HepG2 (cell line): ENCODE data around the gene RBP4.

Source experiments
- ATF2 ChIP-seq: sonication (generic); formaldehyde crosslinking; IDR thresholded peaks from 2 replicates; pipeline ENCODE4 v1.4.0; 2020; ENCODE audit warnings: missing genetic modification reagents
- JUND ChIP-seq: sonication (generic); formaldehyde crosslinking; IDR thresholded peaks from 2 replicates; pipeline ENCODE4 v1.8.0; 2022; ENCODE audit warnings: mild to moderate bottlenecking, missing genetic modification reagents
- KAT7 ChIP-seq: IDR thresholded peaks from 2 replicates; pipeline ENCODE4 v1.6.1; 2018; ENCODE audit warnings: borderline replicate concordance, missing compliant biosample characterization
- MAZ ChIP-seq, 2 experiments: sonication (generic) in 1 of 2; formaldehyde crosslinking in 1 of 2; IDR thresholded peaks; 2 replicates each; pipeline versions ENCODE4 v1.5.0 to v1.6.1; 2012 to 2020; ENCODE audit warnings: low read depth in 2 of 2, mild to moderate bottlenecking in 2 of 2, borderline replicate concordance in 1 of 2, improper control_type of control experiment in 1 of 2, low read length in 1 of 2, missing genetic modification reagents in 1 of 2, moderate library complexity in 1 of 2
- NFIC ChIP-seq: IDR thresholded peaks from 2 replicates; pipeline ENCODE4 v1.6.1; 2012; ENCODE audit warnings: mild to moderate bottlenecking, low read length, inconsistent platforms
- POLR2A ChIP-seq, 2 experiments: IDR thresholded peaks; 2 replicates each; pipeline ENCODE4 v1.6.1; 2011; ENCODE audit warnings: low read depth in 2 of 2, low read length in 2 of 2, mild to moderate bottlenecking in 1 of 2, moderate library complexity in 1 of 2; ENCODE audit not compliant: insufficient read depth in 1 of 2
- REPIN1 ChIP-seq: sonication (generic); formaldehyde crosslinking; IDR thresholded peaks from 2 replicates; pipeline ENCODE4 v1.8.0; 2022; ENCODE audit warnings: missing genetic modification reagents, low read depth, mild to moderate bottlenecking, borderline replicate concordance
- SRSF9 ChIP-seq: fragments of 200-400 bp; formaldehyde crosslinking; IDR thresholded peaks from 2 replicates; pipeline ENCODE4 v1.6.1; 2018; ENCODE audit warnings: borderline replicate concordance, mild to moderate bottlenecking, low read depth, low read length; ENCODE audit not compliant: insufficient read depth, poor library complexity, severe bottlenecking
- ZHX1 ChIP-seq: sonication (generic); formaldehyde crosslinking; IDR thresholded peaks from 2 replicates; pipeline ENCODE4 v1.8.1; 2022; ENCODE audit warnings: low read depth, mild to moderate bottlenecking, missing genetic modification reagents
- ZNF580 ChIP-seq: IDR thresholded peaks from 2 replicates; pipeline ENCODE4 v1.6.1; 2016; ENCODE audit warnings: low read depth, borderline replicate concordance
- ZNF816 ChIP-seq: sonication (generic); formaldehyde crosslinking; IDR thresholded peaks from 2 replicates; pipeline ENCODE4 v1.8.0; 2022; ENCODE audit warnings: missing genetic modification reagents, mild to moderate bottlenecking, borderline replicate concordance
- TF ChIP-seq, protein P1 (sequence below): fragments of 450-650 bp; IDR thresholded peaks from 2 replicates; pipeline ENCODE4 v1.6.1; 2017; ENCODE audit warnings: mild to moderate bottlenecking
- TF ChIP-seq, protein P2 (sequence below): sonication (generic); formaldehyde crosslinking; IDR thresholded peaks from 2 replicates; pipeline ENCODE4 v1.5.0; 2020; ENCODE audit warnings: mild to moderate bottlenecking, missing genetic modification reagents, moderate library complexity
- TF ChIP-seq, protein P3 (sequence below): sonication (generic); formaldehyde crosslinking; IDR thresholded peaks from 2 replicates; pipeline ENCODE4 v1.8.1; 2022; ENCODE audit warnings: mild to moderate bottlenecking, missing genetic modification reagents

DNA sequence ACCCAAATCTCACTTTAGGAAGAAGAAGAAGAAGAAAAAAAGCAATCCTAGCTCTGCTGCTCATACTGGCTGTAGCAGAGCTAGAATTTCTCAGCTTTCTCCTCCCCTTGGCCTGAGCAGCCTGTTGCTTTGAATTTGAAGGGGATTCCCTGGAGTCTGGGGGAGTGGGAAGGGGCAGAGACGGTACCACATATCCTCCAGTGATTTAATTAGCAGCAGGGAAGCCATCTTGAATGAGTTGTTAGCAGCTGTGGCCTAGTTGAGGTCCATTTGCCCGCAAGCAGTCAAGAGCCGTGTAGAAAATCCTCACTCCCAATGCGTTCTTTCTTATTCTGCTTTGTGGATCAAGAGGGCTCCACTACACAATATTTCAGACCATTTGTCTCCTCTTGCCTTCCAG lies 27.8 kb upstream of the RBP4 start:
- TF ChIP-seq, protein P1, sequence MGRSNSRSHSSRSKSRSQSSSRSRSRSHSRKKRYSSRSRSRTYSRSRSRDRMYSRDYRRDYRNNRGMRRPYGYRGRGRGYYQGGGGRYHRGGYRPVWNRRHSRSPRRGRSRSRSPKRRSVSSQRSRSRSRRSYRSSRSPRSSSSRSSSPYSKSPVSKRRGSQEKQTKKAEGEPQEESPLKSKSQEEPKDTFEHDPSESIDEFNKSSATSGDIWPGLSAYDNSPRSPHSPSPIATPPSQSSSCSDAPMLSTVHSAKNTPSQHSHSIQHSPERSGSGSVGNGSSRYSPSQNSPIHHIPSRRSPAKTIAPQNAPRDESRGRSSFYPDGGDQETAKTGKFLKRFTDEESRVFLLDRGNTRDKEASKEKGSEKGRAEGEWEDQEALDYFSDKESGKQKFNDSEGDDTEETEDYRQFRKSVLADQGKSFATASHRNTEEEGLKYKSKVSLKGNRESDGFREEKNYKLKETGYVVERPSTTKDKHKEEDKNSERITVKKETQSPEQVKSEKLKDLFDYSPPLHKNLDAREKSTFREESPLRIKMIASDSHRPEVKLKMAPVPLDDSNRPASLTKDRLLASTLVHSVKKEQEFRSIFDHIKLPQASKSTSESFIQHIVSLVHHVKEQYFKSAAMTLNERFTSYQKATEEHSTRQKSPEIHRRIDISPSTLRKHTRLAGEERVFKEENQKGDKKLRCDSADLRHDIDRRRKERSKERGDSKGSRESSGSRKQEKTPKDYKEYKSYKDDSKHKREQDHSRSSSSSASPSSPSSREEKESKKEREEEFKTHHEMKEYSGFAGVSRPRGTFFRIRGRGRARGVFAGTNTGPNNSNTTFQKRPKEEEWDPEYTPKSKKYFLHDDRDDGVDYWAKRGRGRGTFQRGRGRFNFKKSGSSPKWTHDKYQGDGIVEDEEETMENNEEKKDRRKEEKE = no peak
- TF ChIP-seq KAT7 (CRISPR knock-in tag) = no peak
- TF ChIP-seq, protein P2, sequence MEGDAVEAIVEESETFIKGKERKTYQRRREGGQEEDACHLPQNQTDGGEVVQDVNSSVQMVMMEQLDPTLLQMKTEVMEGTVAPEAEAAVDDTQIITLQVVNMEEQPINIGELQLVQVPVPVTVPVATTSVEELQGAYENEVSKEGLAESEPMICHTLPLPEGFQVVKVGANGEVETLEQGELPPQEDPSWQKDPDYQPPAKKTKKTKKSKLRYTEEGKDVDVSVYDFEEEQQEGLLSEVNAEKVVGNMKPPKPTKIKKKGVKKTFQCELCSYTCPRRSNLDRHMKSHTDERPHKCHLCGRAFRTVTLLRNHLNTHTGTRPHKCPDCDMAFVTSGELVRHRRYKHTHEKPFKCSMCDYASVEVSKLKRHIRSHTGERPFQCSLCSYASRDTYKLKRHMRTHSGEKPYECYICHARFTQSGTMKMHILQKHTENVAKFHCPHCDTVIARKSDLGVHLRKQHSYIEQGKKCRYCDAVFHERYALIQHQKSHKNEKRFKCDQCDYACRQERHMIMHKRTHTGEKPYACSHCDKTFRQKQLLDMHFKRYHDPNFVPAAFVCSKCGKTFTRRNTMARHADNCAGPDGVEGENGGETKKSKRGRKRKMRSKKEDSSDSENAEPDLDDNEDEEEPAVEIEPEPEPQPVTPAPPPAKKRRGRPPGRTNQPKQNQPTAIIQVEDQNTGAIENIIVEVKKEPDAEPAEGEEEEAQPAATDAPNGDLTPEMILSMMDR (CRISPR knock-in tag) = no peak
- TF ChIP-seq REPIN1 (CRISPR knock-in tag) = no peak
- no peak for TF ChIP-seq ZNF816 (CRISPR knock-in tag)
- no peak for TF ChIP-seq POLR2A (IDR thresholded peaks at IDR 0.05; ENCODE audit: insufficient read depth in 1 of 2, low read depth in 2 of 2, low read length in 2 of 2)
- no peak for TF ChIP-seq ZNF580
- no peak for TF ChIP-seq NFIC
- TF ChIP-seq, protein P3, sequence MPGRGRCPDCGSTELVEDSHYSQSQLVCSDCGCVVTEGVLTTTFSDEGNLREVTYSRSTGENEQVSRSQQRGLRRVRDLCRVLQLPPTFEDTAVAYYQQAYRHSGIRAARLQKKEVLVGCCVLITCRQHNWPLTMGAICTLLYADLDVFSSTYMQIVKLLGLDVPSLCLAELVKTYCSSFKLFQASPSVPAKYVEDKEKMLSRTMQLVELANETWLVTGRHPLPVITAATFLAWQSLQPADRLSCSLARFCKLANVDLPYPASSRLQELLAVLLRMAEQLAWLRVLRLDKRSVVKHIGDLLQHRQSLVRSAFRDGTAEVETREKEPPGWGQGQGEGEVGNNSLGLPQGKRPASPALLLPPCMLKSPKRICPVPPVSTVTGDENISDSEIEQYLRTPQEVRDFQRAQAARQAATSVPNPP = no peak
- TF ChIP-seq SRSF9 = no peak
- TF ChIP-seq ZHX1 (CRISPR knock-in tag) = no peak
- no peak for TF ChIP-seq MAZ (IDR thresholded peaks at IDR 0.05; ENCODE audit: borderline replicate concordance, low read depth, low read length)
- TF ChIP-seq MAZ (CRISPR knock-in tag; IDR thresholded peaks at IDR 0.05; ENCODE audit: low read depth) = no peak
- TF ChIP-seq ATF2 (CRISPR knock-in tag) = no peak
- no peak for TF ChIP-seq JUND (CRISPR knock-in tag)
